ENCODE results near the gene ZBTB47. TPM values are rescaled to one million over a fixed set of nuclear protein-coding genes. Genes with fewer than 3 reads are reported as not detected.

Gene ZBTB47
- total and polyA plus RNA-seq, 10 of the 15 experiments (the other 5 are each of a cell fraction or from before 2014, with no cell fraction given): 0.04 to 3.4 (median 1.0) TPM; not detected in 1

GRCh38 chr3:42698216-42698910 lies 44.9 kb downstream of the ZBTB47 start:
- no peaks in the 10 kb centered on the region for H3K79me2 ChIP-seq (ENCODE audit: control insufficient read depth, insufficient read depth, low read length)
- ChIA-PET CTCF (no interaction called here), SMC1A (ENCODE audit: uncharacterized antibody, unreplicated experiment) (no interaction called here), POLR2A (no interaction called here), RAD21 (ENCODE audit: unreplicated experiment) (no interaction called here)
- H3K9me3 ChIP-seq (replicated peaks; ENCODE audit: control insufficient read depth, insufficient read depth, low read length): no peaks in the 10 kb centered on the region
- no peak for TF ChIP-seq ZBTB4 (CRISPR knock-in tag; IDR thresholded peaks at IDR 0.05)
- TF ChIP-seq CHD2 (IDR thresholded peaks at IDR 0.05; ENCODE audit: borderline replicate concordance, low read depth, low read length): no peak
- TF ChIP-seq, protein P1, sequence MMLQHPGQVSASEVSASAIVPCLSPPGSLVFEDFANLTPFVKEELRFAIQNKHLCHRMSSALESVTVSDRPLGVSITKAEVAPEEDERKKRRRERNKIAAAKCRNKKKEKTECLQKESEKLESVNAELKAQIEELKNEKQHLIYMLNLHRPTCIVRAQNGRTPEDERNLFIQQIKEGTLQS (IDR thresholded peaks at IDR 0.05; ENCODE audit: borderline replicate concordance, extremely low read depth, low read depth, low read length): no peak
- no peak for TF ChIP-seq CREM (IDR thresholded peaks at IDR 0.05; ENCODE audit: low read depth)
- TF ChIP-seq NRF1 (conservative IDR thresholded peaks at IDR 0.05; ENCODE audit: low read depth, low read length): no peak
- TF ChIP-seq IRF5 (IDR thresholded peaks at IDR 0.05; ENCODE audit: borderline replicate concordance): no peak
- no peak for TF ChIP-seq TCF7 (IDR thresholded peaks at IDR 0.05; ENCODE audit: borderline replicate concordance)
- TF ChIP-seq, protein P2, sequence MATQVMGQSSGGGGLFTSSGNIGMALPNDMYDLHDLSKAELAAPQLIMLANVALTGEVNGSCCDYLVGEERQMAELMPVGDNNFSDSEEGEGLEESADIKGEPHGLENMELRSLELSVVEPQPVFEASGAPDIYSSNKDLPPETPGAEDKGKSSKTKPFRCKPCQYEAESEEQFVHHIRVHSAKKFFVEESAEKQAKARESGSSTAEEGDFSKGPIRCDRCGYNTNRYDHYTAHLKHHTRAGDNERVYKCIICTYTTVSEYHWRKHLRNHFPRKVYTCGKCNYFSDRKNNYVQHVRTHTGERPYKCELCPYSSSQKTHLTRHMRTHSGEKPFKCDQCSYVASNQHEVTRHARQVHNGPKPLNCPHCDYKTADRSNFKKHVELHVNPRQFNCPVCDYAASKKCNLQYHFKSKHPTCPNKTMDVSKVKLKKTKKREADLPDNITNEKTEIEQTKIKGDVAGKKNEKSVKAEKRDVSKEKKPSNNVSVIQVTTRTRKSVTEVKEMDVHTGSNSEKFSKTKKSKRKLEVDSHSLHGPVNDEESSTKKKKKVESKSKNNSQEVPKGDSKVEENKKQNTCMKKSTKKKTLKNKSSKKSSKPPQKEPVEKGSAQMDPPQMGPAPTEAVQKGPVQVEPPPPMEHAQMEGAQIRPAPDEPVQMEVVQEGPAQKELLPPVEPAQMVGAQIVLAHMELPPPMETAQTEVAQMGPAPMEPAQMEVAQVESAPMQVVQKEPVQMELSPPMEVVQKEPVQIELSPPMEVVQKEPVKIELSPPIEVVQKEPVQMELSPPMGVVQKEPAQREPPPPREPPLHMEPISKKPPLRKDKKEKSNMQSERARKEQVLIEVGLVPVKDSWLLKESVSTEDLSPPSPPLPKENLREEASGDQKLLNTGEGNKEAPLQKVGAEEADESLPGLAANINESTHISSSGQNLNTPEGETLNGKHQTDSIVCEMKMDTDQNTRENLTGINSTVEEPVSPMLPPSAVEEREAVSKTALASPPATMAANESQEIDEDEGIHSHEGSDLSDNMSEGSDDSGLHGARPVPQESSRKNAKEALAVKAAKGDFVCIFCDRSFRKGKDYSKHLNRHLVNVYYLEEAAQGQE (IDR thresholded peaks at IDR 0.05; ENCODE audit: low read depth, low read length): no peak
- no peak for TF ChIP-seq JUNB (IDR thresholded peaks at IDR 0.05)
- no peak for TF ChIP-seq KAT2A (conservative IDR thresholded peaks at IDR 0.05; ENCODE audit: control insufficient read depth, low read depth, low read length)
- no peak for TF ChIP-seq HDAC6 (IDR thresholded peaks at IDR 0.05; ENCODE audit: unreplicated experiment)
- no peak overlapping the region for H3K4me3 ChIP-seq
- ATAC-seq (no peak), FAIRE-seq (no peak), DNase-seq (ENCODE audit: low read depth, low spot score) (no peak)
- no peak overlapping the region for H3K9ac ChIP-seq (ENCODE audit: control insufficient read depth, insufficient read depth, low read length)
- H3K27ac ChIP-seq (ENCODE audit: control insufficient read depth, insufficient read depth): no peak overlapping the region
- H3K36me3 ChIP-seq (ENCODE audit: control insufficient read depth in 2 of 2, insufficient read depth in 2 of 2, low read length in 1 of 2): no peaks in the 10 kb centered on the region
- no peak overlapping the region for H2AFZ ChIP-seq (ENCODE audit: control insufficient read depth, low read depth, low read length)
- no peak overlapping the region for H3K4me2 ChIP-seq (ENCODE audit: control insufficient read depth, insufficient read depth)
- H3K27me3 ChIP-seq (replicated peaks in 1 of 2; ENCODE audit: control insufficient read depth in 2 of 2, insufficient read depth in 2 of 2, low read length in 1 of 2): no peaks in the 10 kb centered on the region
- BruUV-seq (replicated peaks): no TSS peak
- WGBS (ENCODE audit: insufficient coverage, insufficient replicate concordance, low lambda C conversion rate, missing lambda C conversion rate): 33% methylated on average over 7 of the region's 7 CpGs
- in situ Hi-C loops (cut with MboI): no loop called here
- no peaks in the 10 kb centered on the region for H4K20me1 ChIP-seq (ENCODE audit: control insufficient read depth, insufficient read depth)
- no peaks in the 10 kb centered on the region for H3K4me1 ChIP-seq (ENCODE audit: control insufficient read depth, insufficient read depth, low read length)
- intact Hi-C loops (cut with micrococcal nuclease; ENCODE audit: unreplicated experiment): no loop called here

Measured in GM12878 (cell line).